ENCODE data around the gene PIGH. TPM values are rescaled to one million over a fixed set of nuclear protein-coding genes. Genes with fewer than 3 reads are reported as not detected.

The PIGH gene
- total RNA-seq, 1 experiment from 2014 or later = 19.0 TPM

GRCh38 chr14:67575684-67576083 is 24.4 kb downstream of the PIGH start:
- H3K27ac Mint-ChIP-seq (ENCODE audit: unreplicated experiment) = no peak overlapping the region

GRCh38 chr14:67574806-67575205 is 25.3 kb downstream of the PIGH start:
- BruUV-seq (replicated peaks) = no TSS peak
- Mint-ChIP-seq H3K4me3 (ENCODE audit: low read depth, unreplicated experiment) (no peak overlapping the region), H3K36me3 (ENCODE audit: insufficient read depth, unreplicated experiment) (no peaks in the 10 kb centered on the region), H3K9me3 (ENCODE audit: low read depth, unreplicated experiment) (no peaks in the 10 kb centered on the region), H3K4me1 (ENCODE audit: low read depth, unreplicated experiment) (peaks cover 9% of the 10 kb centered on the region), H3K27me3 (ENCODE audit: unreplicated experiment) (no peaks in the 10 kb centered on the region), H3K27ac (ENCODE audit: unreplicated experiment) (no peak overlapping the region)
- intact Hi-C loops (cut with micrococcal nuclease; ENCODE audit: unreplicated experiment) = no loop called here
- no peak for TF ChIP-seq CTCF (IDR thresholded peaks at IDR 0.05; ENCODE audit: unreplicated experiment)
- CTCF ChIA-PET = interaction anchor here (0.7 kb wide), 1 partner anchor 717 kb away, joined by 6 read pairs; no protein-coding TSS in a partner anchor
- DNase-seq = no peak

More at GRCh38 chr14:67575684-67576083, 24.4 kb downstream of the PIGH start:
- TF ChIP-seq CTCF (IDR thresholded peaks at IDR 0.05; ENCODE audit: unreplicated experiment) = no peak
- no peaks in the 10 kb centered on the region for H3K36me3 Mint-ChIP-seq (ENCODE audit: insufficient read depth, unreplicated experiment)
- DNase-seq = peak; percentile 72
- CTCF ChIA-PET = interaction anchor here (0.5 to 1.5 kb wide), 6 partner anchors 12 to 1216 kb away, joined by 3 to 6 read pairs (median 4); no protein-coding TSS in a partner anchor
- H3K9me3 Mint-ChIP-seq (ENCODE audit: low read depth, unreplicated experiment) = no peaks in the 10 kb centered on the region
- BruUV-seq (replicated peaks) = no TSS peak
- H3K4me3 Mint-ChIP-seq (ENCODE audit: low read depth, unreplicated experiment) = no peak overlapping the region
- intact Hi-C loops (cut with micrococcal nuclease; ENCODE audit: unreplicated experiment) = no loop called here
- H3K4me1 Mint-ChIP-seq (ENCODE audit: low read depth, unreplicated experiment) = peaks cover 9% of the 10 kb centered on the region
- no peaks in the 10 kb centered on the region for H3K27me3 Mint-ChIP-seq (ENCODE audit: unreplicated experiment)

- no peaks in the 10 kb centered on the region for H3K36me3 Mint-ChIP-seq (ENCODE audit: insufficient read depth, unreplicated experiment)
- H3K27me3 Mint-ChIP-seq (ENCODE audit: unreplicated experiment) = no peaks in the 10 kb centered on the region
- DNase-seq = no peak
- BruUV-seq (replicated peaks) = no TSS peak
- intact Hi-C loops (cut with micrococcal nuclease; ENCODE audit: unreplicated experiment) = no loop called here
- no peak overlapping the region for H3K27ac Mint-ChIP-seq (ENCODE audit: unreplicated experiment)
- no peaks in the 10 kb centered on the region for H3K9me3 Mint-ChIP-seq (ENCODE audit: low read depth, unreplicated experiment)
- TF ChIP-seq CTCF (IDR thresholded peaks at IDR 0.05; ENCODE audit: unreplicated experiment) = no peak
- H3K4me3 Mint-ChIP-seq (ENCODE audit: low read depth, unreplicated experiment) = no peak overlapping the region
- CTCF ChIA-PET = no interaction called here
- peaks cover 9% of the 10 kb centered on the region for H3K4me1 Mint-ChIP-seq (ENCODE audit: low read depth, unreplicated experiment)
These were observed 25.9 kb downstream of the PIGH start for GRCh38 chr14:67574156-67574555.

GRCh38 chr14:67573228-67574010 is 26.6 kb downstream of the PIGH start:
- TF ChIP-seq CTCF (IDR thresholded peaks at IDR 0.05; ENCODE audit: unreplicated experiment) = no peak
- no peak overlapping the region for H3K27ac Mint-ChIP-seq (ENCODE audit: unreplicated experiment)
- intact Hi-C loops (cut with micrococcal nuclease; ENCODE audit: unreplicated experiment) = no loop called here
- no peaks in the 10 kb centered on the region for H3K9me3 Mint-ChIP-seq (ENCODE audit: low read depth, unreplicated experiment)
- H3K36me3 Mint-ChIP-seq (ENCODE audit: insufficient read depth, unreplicated experiment) = no peaks in the 10 kb centered on the region
- no peaks in the 10 kb centered on the region for H3K27me3 Mint-ChIP-seq (ENCODE audit: unreplicated experiment)
- no TSS peak for BruUV-seq (replicated peaks)
- H3K4me1 Mint-ChIP-seq (ENCODE audit: low read depth, unreplicated experiment) = peaks cover 9% of the 10 kb centered on the region
- no peak for DNase-seq
- CTCF ChIA-PET = interaction anchor here (1.0 kb wide), 1 partner anchor 46 kb away, joined by 3 read pairs; no protein-coding TSS in a partner anchor
- no peak overlapping the region for H3K4me3 Mint-ChIP-seq (ENCODE audit: low read depth, unreplicated experiment)
